HEK293T (cell line): ENCODE results near the gene RAB31.

ENCODE experiments used
- CTCF ChIA-PET: fragments of 350-600 bp; formaldehyde crosslinking; extraction: SDS; loops from one replicate; lab custom pipeline; 2021; ENCODE audit warnings: antibody characterized with exemption, inconsistent platforms; lab: Yijun Ruan, JAX
- POLR2A ChIA-PET: fragments of 350-600 bp; formaldehyde crosslinking; extraction: SDS; loops from one replicate; lab custom pipeline; 2020; ENCODE audit warnings: antibody characterized with exemption, inconsistent platforms; lab: Yijun Ruan, JAX
- DNase-seq: peaks from one replicate; pipeline ENCODE4 v3.0.0; 2012; ENCODE audit warnings: mixed read lengths; ENCODE audit errors: extremely low spot score
- BHLHE40 ChIP-seq: fragments of 450-650 bp; IDR thresholded peaks from 2 replicates; pipeline ENCODE4 v1.6.1; 2016; ENCODE audit warnings: mild to moderate bottlenecking, moderate library complexity, borderline replicate concordance
- CTBP1 ChIP-seq: fragments of 450-650 bp; IDR thresholded peaks from 2 replicates; pipeline ENCODE4 v1.6.1; 2016; ENCODE audit warnings: borderline replicate concordance
- ELF4 ChIP-seq: fragments of 450-650 bp; IDR thresholded peaks from 2 replicates; pipeline ENCODE4 v1.6.1; 2017; ENCODE audit warnings: antibody characterized with exemption
- FOXA1 ChIP-seq: fragments of 450-650 bp; IDR thresholded peaks from 2 replicates; pipeline ENCODE4 v1.6.1; 2016; ENCODE audit warnings: mild to moderate bottlenecking
- FOXK2 ChIP-seq: fragments of 450-650 bp; IDR thresholded peaks from 2 replicates; pipeline ENCODE4 v1.6.1; 2016; ENCODE audit warnings: mild to moderate bottlenecking
- FOXM1 ChIP-seq: fragments of 450-650 bp; IDR thresholded peaks from 2 replicates; pipeline ENCODE4 v1.6.1; 2017; ENCODE audit warnings: mild to moderate bottlenecking, borderline replicate concordance
- HDGF ChIP-seq: fragments of 450-650 bp; IDR thresholded peaks from 2 replicates; pipeline ENCODE4 v1.6.1; 2017; ENCODE audit warnings: antibody characterized with exemption, borderline replicate concordance
- L3MBTL2 ChIP-seq: fragments of 450-650 bp; conservative IDR thresholded peaks from 2 replicates; pipeline ENCODE4 v1.6.1; 2016; ENCODE audit warnings: mild to moderate bottlenecking
- LEF1 ChIP-seq: fragments of 450-650 bp; IDR thresholded peaks from 2 replicates; pipeline ENCODE4 v1.6.1; 2017; ENCODE audit warnings: mild to moderate bottlenecking, borderline replicate concordance
- NFRKB ChIP-seq: fragments of 450-650 bp; IDR thresholded peaks from 2 replicates; pipeline ENCODE4 v1.6.1; 2016; ENCODE audit warnings: mild to moderate bottlenecking, moderate library complexity
- PKNOX1 ChIP-seq: fragments of 450-650 bp; IDR thresholded peaks from 2 replicates; pipeline ENCODE4 v1.6.1; 2016
- SP1 ChIP-seq: fragments of 450-650 bp; IDR thresholded peaks from 2 replicates; pipeline ENCODE4 v1.6.1; 2017
- SUZ12 ChIP-seq: fragments of 450-650 bp; IDR thresholded peaks from 2 replicates; pipeline ENCODE4 v1.6.1; 2016; ENCODE audit warnings: mild to moderate bottlenecking
- TARDBP ChIP-seq: fragments of 450-650 bp; IDR thresholded peaks from 2 replicates; pipeline ENCODE4 v1.6.1; 2016
- ZNF384 ChIP-seq: fragments of 450-650 bp; IDR thresholded peaks from 2 replicates; pipeline ENCODE4 v1.6.1; 2016

The RAB31 gene

GRCh38 chr18:9739516-9739915, 31.4 kb downstream of the RAB31 start:
- DNase-seq = no peak
- ChIA-PET POLR2A (no interaction called here), CTCF (interaction anchor here (0.7 kb wide), 1 partner anchor 32 kb away, joined by 4 read pairs; no protein-coding TSS in a partner anchor)
- TF ChIP-seq SP1 (no peak), ELF4 (no peak), BHLHE40 (no peak), ZNF384 (no peak), L3MBTL2 (no peak), FOXM1 (no peak), CTBP1 (no peak), TARDBP (no peak), FOXA1 (no peak), SUZ12 (no peak), FOXK2 (no peak), PKNOX1 (no peak), LEF1 (no peak), NFRKB (no peak), HDGF (no peak)

DNA sequence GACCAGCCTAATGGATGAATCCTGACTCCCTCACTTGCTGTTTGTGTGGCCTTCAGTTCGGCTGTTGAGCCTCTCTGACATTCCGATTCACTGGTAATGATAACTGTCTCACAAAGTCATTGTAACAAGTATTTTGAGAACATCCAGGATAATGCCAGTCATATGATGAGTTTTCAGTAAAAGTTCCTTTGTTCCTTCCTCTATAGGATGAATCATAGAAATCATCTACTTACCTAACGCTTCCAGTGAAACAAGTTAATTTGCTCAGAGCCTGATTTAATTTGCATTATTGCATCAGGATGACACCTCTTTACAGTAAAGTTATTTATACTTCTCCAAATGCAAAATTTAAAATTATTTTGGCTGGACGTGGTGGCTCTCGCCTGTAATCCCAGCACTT, 32.0 kb downstream of the RAB31 start:
- POLR2A ChIA-PET = no interaction called here
- no peak for DNase-seq
- TF ChIP-seq CTBP1 (no peak), HDGF (no peak)
- CTCF ChIA-PET = interaction anchor here (0.7 kb wide), 1 partner anchor 31 kb away, joined by 4 read pairs; no protein-coding TSS in a partner anchor

- ChIA-PET CTCF (no interaction called here), POLR2A (no interaction called here)
- no peak for TF ChIP-seq NFRKB
- no peak for DNase-seq
These were observed 33.3 kb downstream of the RAB31 start for GRCh38 chr18:9741406-9741792.

GRCh38 chr18:9741793-9742523, 33.9 kb downstream of the RAB31 start:
- no peak for DNase-seq
- TF ChIP-seq TARDBP = no peak
- no peak for TF ChIP-seq ELF4
- TF ChIP-seq L3MBTL2 = no peak
- TF ChIP-seq LEF1 = no peak
- TF ChIP-seq SUZ12 = no peak
- no peak for TF ChIP-seq FOXK2
- no peak for TF ChIP-seq BHLHE40
- TF ChIP-seq PKNOX1 = no peak
- TF ChIP-seq FOXA1 = no peak
- TF ChIP-seq CTBP1 = no peak
- no peak for TF ChIP-seq FOXM1
- ChIA-PET CTCF (no interaction called here), POLR2A (no interaction called here)

- CTCF ChIA-PET = no interaction called here
- POLR2A ChIA-PET = no interaction called here
- no peak for DNase-seq
- TF ChIP-seq FOXM1 (no peak), SUZ12 (no peak), HDGF (no peak), SP1 (no peak), L3MBTL2 (no peak)
These were observed 34.5 kb downstream of the RAB31 start for GRCh38 chr18:9742524-9743131.

DNA sequence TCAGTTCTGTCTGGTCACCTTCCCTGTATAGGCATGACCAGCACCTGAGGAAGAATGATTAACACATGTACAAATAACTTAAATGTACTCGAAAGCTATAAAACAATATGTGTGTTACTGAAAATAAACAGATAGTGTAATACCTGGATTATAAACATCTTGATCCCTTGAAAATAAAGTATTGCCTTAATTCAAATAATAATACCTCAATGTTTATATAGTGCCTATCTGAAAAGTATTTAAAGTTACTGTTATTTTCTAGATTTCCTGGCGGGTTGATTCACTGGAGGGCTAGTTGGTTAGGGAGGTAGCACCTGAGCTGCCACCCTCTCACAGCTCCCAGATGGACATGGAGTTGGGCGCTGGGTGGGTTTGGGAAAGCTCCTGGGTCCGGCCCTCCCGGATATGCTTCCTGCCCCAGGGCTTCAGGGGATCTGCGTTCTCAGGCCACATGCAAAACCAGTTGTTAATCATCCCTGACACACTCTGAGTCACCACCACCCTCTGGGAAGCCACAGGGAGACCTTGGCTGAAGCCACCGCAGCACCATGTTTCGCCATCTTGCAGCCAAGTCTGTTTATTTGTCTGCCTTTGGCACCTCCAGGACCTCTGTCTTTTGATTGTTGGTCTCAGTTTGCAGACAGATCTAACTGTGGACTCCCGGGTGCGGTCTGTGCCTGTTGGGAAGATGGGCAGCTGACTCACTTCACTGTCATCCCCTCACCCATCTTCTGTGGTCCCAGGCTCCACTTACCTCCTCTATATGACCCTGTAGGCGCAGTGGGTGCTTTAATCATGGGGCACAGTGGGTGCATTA, 35.3 kb downstream of the RAB31 start:
- TF ChIP-seq BHLHE40 (no peak), FOXA1 (no peak), SP1 (no peak), CTBP1 (no peak), ELF4 (no peak), NFRKB (no peak), PKNOX1 (peak; percentile 83), TARDBP (no peak)
- ChIA-PET POLR2A (no interaction called here), CTCF (no interaction called here)
- peak; percentile 30 for DNase-seq

- DNase-seq = no peak
- ChIA-PET CTCF (interaction anchor here (0.7 kb wide), 1 partner anchor 1050 kb away, joined by 3 read pairs; no protein-coding TSS in a partner anchor), POLR2A (no interaction called here)
- no peak for TF ChIP-seq PKNOX1
- TF ChIP-seq SUZ12 = no peak
- no peak for TF ChIP-seq LEF1
- no peak for TF ChIP-seq FOXA1
- no peak for TF ChIP-seq TARDBP
- TF ChIP-seq NFRKB = no peak
- TF ChIP-seq BHLHE40 = no peak
- TF ChIP-seq HDGF = no peak
- no peak for TF ChIP-seq SP1
- no peak for TF ChIP-seq FOXK2
These were observed 38.9 kb downstream of the RAB31 start for GRCh38 chr18:9746958-9747357.
